Breast epithelium (tissue), 3 donors: Measurements from ENCODE around the gene NEK10.

Experiments used
- CTCF ChIP-seq, 3 donors: fragments of 450-650 bp; IDR thresholded peaks; one replicate each; pipeline ENCODE4 v1.5.1; 2016 to 2017; ENCODE audit warnings: antibody characterized with exemption in 3 of 3, mild to moderate bottlenecking in 3 of 3, moderate library complexity in 3 of 3
- POLR2A ChIP-seq: fragments of 450-650 bp; IDR thresholded peaks from one replicate; pipeline ENCODE4 v1.6.1; 2016; ENCODE audit warnings: antibody characterized with exemption, mild to moderate bottlenecking, moderate library complexity

- no peak for TF ChIP-seq POLR2A
- no peak for TF ChIP-seq CTCF (IDR thresholded peaks at IDR 0.05)
Observed at GRCh38 chr3:27216955-27217552, 152.1 kb downstream of the NEK10 start.
